GM13976 (cell line): ENCODE measurements around the gene AGBL1.
"Not testable (repeated sequence)": the region's sequence is repeated elsewhere in the genome, so short reads cannot be mapped to it uniquely, and the experiment has no call there.

Source experiments
- DNase-seq: peaks from one replicate; pipeline ENCODE4 v3.0.0; 2012; ENCODE audit warnings: low spot score
- in situ Hi-C: fragments of 300-500 bp; cut with MboI; formaldehyde crosslinking; loops from one replicate; pipeline ENCODE4 v1.12.0; 2022; ENCODE audit warnings: low sequenced_read_pairs, mixed read lengths, inconsistent platforms; ENCODE audit not compliant: unreplicated experiment
- TF ChIP-seq, protein P1 (sequence below): IDR thresholded peaks from 2 replicates; pipeline ENCODE4 v1.5.1; 2012; ENCODE audit warnings: borderline replicate concordance, mild to moderate bottlenecking; ENCODE audit not compliant: insufficient read depth; ENCODE audit errors: extremely low read depth, missing control alignments, control extremely low read depth

The AGBL1 gene

DNA sequence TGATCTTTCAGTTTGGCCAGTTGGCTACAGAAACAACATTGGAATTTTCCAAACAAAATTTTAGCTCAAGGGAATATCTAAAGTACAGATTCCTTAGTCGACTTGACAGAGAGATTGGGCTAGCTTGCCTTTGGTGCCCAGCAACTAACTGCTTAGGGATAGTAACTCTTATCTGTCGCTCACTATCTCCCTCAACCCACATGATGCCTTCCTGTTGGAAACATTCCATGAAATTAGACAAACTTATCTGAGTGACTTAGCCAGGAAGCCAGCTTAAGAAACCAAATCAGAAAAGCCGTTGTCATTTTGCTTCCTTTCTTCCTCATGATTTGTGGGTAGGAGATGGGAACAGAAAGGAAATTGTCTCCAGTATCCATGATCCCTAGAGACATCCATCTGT lies 791.2 kb downstream of the AGBL1 start:
- no peak for DNase-seq
- in situ Hi-C loops, result no loop called here
- TF ChIP-seq, protein P1, sequence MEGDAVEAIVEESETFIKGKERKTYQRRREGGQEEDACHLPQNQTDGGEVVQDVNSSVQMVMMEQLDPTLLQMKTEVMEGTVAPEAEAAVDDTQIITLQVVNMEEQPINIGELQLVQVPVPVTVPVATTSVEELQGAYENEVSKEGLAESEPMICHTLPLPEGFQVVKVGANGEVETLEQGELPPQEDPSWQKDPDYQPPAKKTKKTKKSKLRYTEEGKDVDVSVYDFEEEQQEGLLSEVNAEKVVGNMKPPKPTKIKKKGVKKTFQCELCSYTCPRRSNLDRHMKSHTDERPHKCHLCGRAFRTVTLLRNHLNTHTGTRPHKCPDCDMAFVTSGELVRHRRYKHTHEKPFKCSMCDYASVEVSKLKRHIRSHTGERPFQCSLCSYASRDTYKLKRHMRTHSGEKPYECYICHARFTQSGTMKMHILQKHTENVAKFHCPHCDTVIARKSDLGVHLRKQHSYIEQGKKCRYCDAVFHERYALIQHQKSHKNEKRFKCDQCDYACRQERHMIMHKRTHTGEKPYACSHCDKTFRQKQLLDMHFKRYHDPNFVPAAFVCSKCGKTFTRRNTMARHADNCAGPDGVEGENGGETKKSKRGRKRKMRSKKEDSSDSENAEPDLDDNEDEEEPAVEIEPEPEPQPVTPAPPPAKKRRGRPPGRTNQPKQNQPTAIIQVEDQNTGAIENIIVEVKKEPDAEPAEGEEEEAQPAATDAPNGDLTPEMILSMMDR, result no peak

- TF ChIP-seq, protein P1, result no peak
- no peak for DNase-seq
- in situ Hi-C loops, result no loop called here
Observed at GRCh38 chr15:86871964-86872363, 792.3 kb downstream of the AGBL1 start.

DNA sequence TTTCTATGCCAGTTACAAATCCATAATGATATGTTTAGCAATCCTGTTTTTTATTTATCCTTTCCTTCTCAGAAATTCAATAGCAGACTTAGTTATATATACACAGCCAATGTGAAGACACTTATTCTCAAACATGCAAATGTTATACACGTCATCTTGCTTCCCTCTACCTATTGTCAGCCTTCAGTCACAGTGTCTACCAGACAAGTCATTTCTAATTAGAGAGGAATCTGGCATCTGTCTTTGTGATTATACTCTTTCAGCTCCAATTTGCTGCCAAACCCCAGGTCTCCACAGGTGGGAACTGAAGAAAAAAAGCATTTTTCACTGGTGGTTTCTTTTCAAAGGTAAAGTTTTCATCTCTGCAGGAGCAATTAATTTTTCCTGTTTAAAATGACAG lies 793.1 kb downstream of the AGBL1 start:
- DNase-seq, result no peak
- in situ Hi-C loops, result no loop called here

GRCh38 chr15:86875067-86875466 lies 795.4 kb downstream of the AGBL1 start:
- TF ChIP-seq, protein P1, result no peak
- in situ Hi-C loops, result no loop called here
- no peak for DNase-seq

More for the DNA sequence above, 793.1 kb downstream of the AGBL1 start:
- TF ChIP-seq, protein P1, result no peak

DNA sequence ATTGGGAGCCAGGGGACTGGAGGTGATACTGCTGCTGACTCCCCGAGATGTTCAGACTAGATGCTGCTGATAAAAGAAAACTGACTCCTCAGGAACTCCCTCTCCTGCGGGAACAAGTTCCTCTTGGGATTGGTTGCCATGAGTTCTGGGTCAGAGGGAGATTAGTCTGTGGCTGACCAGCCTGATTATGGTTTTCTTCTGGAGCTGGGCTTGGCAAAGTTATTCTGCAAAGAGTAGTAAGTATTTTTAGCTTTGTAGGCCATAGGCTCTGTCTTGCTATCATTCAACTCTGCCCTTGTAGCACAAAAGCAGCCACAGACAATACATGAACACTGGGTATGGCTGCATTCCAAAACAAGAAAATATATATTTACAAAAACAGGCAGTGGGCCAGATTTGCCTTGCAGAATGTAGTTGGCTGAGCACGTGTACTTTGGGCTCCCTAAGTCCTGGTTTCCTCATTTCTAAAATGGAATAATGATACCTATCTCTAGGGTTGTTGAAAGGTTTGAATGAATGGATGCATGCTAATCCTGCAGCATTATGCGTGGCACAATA lies 796.8 kb downstream of the AGBL1 start:
- TF ChIP-seq, protein P1, result no peak
- DNase-seq, result no peak
- in situ Hi-C loops, result no loop called here

DNA sequence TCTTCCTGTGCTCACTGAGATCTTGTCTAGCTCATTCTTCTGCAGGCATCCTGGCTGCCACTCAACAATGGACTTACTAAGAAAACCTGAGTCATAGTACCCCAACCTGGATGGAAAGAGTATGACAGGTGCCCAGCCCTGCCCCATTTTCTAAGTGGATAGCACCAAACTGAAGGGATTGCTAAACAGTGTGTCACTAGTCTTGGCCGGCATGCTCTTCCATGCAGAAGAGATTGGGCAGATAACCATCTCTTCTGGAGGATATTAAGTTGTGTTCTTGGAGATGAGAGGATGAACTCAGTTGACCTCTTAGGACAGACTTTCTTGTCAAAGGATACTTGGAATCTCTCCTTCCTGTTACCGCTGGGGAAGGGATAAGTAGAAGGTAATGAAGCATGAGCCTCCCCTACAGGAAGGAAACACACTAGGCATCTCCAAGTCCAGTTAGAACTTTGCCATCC lies 797.5 kb downstream of the AGBL1 start:
- in situ Hi-C loops, result no loop called here
- DNase-seq, result no peak
- TF ChIP-seq, protein P1, result no peak

GRCh38 chr15:86878844-86879243 lies 799.2 kb downstream of the AGBL1 start:
- in situ Hi-C loops, DNase-seq: not testable (repeated sequence)
